GM12801 (cell line): Measurements from ENCODE around the gene LILRB4.
A peak's percentile ranks its signal among the peaks of the same experiment; 100 is the strongest.

Experiments
- CTCF ChIP-seq: IDR thresholded peaks from one replicate; pipeline ENCODE4 v1.5.1; 2011; ENCODE audit warnings: control low read depth; ENCODE audit not compliant: insufficient read length; ENCODE audit errors: extremely low read depth

Gene LILRB4

GRCh38 chr19:54667217-54667616 is 4.4 kb downstream of the LILRB4 start:
- no peak for TF ChIP-seq CTCF

GRCh38 chr19:54668353-54668752 is 5.6 kb downstream of the LILRB4 start:
- TF ChIP-seq CTCF: no peak

- no peak for TF ChIP-seq CTCF
Measured at GRCh38 chr19:54670576-54671357, 8.0 kb downstream of the LILRB4 start.

GRCh38 chr19:54673222-54673621 is 10.4 kb downstream of the LILRB4 start:
- no peak for TF ChIP-seq CTCF

- no peak for TF ChIP-seq CTCF
Measured at GRCh38 chr19:54674021-54674617, 11.3 kb downstream of the LILRB4 start.

- TF ChIP-seq CTCF: peak; percentile 71
Measured at GRCh38 chr19:54676210-54676834, 13.5 kb downstream of the LILRB4 start.

- TF ChIP-seq CTCF: no peak
Measured at GRCh38 chr19:54677217-54677616, 14.4 kb downstream of the LILRB4 start.
